ENCODE measurements around the gene UCK1. TPM values are rescaled to one million over a fixed set of nuclear protein-coding genes. Genes with fewer than 3 reads are reported as not detected.

The UCK1 gene
- total RNA-seq, 1 donor from 2014 or later = 32.2 TPM

DNA sequence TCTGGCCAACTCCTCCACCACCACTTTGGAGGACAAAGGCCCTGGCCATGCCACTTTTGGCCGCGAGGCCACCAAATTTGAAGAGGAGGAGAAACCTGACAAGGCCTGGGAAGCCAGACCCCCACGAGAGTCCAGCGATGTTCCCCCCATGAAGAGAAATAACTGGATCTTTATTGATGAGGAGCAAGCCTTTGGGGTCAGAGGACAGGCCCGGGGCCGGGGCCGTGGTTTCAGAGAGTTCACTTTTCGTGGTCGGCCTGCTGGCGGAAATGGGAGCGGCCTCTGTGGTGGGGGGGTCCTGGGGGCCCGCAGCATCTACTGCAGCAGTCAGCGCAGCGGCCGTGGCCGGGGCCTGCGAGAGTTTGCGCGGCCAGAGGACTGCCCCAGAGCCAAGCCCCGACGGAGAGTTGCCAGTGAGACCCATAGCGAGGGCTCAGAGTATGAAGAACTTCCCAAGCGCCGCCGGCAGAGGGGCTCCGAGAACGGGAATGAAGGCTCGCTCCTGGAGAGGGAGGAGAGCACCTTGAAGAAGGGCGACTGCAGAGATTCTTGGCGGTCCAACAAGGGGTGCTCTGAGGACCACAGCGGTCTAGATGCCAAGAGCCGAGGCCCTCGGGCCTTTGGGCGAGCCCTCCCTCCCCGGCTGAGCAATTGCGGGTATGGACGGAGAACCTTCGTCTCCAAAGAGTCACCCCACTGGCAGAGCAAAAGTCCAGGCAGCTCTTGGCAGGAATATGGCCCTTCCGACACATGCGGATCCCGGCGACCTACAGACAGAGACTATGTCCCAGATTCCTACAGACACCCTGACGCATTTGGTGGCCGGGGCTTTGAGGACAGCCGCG is 55.7 kb downstream of the UCK1 start:
- no peak overlapping the region for H3K4me3 Mint-ChIP-seq (ENCODE audit: unreplicated experiment)
- H3K27me3 Mint-ChIP-seq (ENCODE audit: unreplicated experiment) = no peaks in the 10 kb centered on the region
- no peak for TF ChIP-seq CTCF (IDR thresholded peaks at IDR 0.05)
- peaks cover 65% of the 10 kb centered on the region for H3K36me3 Mint-ChIP-seq (ENCODE audit: unreplicated experiment)
- no peaks in the 10 kb centered on the region for H3K9me3 Mint-ChIP-seq (ENCODE audit: unreplicated experiment)
- no peaks in the 10 kb centered on the region for H3K4me1 Mint-ChIP-seq (ENCODE audit: unreplicated experiment)
- DNase-seq (ENCODE audit: extremely low spot score, unreplicated experiment) = no peak
- H3K27ac Mint-ChIP-seq (ENCODE audit: unreplicated experiment) = no peak overlapping the region

DNA sequence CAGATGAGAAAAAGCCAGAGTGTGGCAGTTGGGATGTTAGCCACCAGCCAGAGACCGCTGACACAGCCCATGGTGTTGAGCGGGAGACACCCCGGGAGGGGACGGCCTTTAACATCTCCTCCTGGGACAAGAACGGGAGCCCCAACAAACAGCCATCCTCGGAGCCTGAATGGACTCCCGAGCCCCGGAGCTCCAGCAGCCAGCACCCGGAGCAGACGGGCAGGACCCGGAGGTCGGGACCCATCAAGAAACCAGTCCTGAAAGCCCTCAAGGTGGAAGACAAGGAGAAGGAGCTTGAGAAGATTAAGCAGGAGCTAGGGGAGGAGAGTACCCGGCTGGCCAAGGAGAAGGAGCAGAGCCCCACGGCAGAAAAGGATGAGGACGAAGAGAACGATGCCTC is 56.4 kb downstream of the UCK1 start:
- no peak for DNase-seq (ENCODE audit: extremely low spot score, unreplicated experiment)
- Mint-ChIP-seq H3K27me3 (ENCODE audit: unreplicated experiment) (no peaks in the 10 kb centered on the region), H3K4me1 (ENCODE audit: unreplicated experiment) (no peaks in the 10 kb centered on the region), H3K4me3 (ENCODE audit: unreplicated experiment) (no peak overlapping the region), H3K9me3 (ENCODE audit: unreplicated experiment) (no peaks in the 10 kb centered on the region), H3K36me3 (ENCODE audit: unreplicated experiment) (peaks cover 66% of the 10 kb centered on the region), H3K27ac (ENCODE audit: unreplicated experiment) (no peak overlapping the region)
- no peak for TF ChIP-seq CTCF (IDR thresholded peaks at IDR 0.05)

GRCh38 chr9:131473891-131474290 is 57.2 kb downstream of the UCK1 start:
- Mint-ChIP-seq H3K4me3 (ENCODE audit: unreplicated experiment) (no peak overlapping the region), H3K4me1 (ENCODE audit: unreplicated experiment) (no peaks in the 10 kb centered on the region), H3K27ac (ENCODE audit: unreplicated experiment) (no peak overlapping the region), H3K36me3 (ENCODE audit: unreplicated experiment) (peaks cover 64% of the 10 kb centered on the region), H3K9me3 (ENCODE audit: unreplicated experiment) (no peaks in the 10 kb centered on the region), H3K27me3 (ENCODE audit: unreplicated experiment) (no peaks in the 10 kb centered on the region)
- DNase-seq (ENCODE audit: extremely low spot score, unreplicated experiment) = no peak
- no peak for TF ChIP-seq CTCF (IDR thresholded peaks at IDR 0.05)

Other genes starting within 250 kb of the UCK1 start
- 0.68 and 0.73 TPM in 2 replicates for gene PLPP7, start 241.5 kb downstream of the UCK1 start, total RNA-seq
- gene PRRC2B, start 137.2 kb downstream of the UCK1 start, total RNA-seq = 285 and 290 TPM in 2 replicates
- gene POMT1, start 28.3 kb downstream of the UCK1 start, total RNA-seq = 53.3 and 54.8 TPM in 2 replicates
- gene PRRT1B, start 14.3 kb upstream of the UCK1 start, total RNA-seq = not detected in 2 replicates
- gene RAPGEF1, start 208.8 kb upstream of the UCK1 start, total RNA-seq = 94.3 TPM in 2 replicates

Data from osteocyte (in vitro differentiated cells).